ENCODE measurements around the gene AKAP8L. TPM values are rescaled to one million over a fixed set of nuclear protein-coding genes. Genes with fewer than 3 reads are reported as not detected.

Gene AKAP8L
- total and polyA plus RNA-seq, 5 donors: 64.4 to 106 (median 85.2) TPM

DNA sequence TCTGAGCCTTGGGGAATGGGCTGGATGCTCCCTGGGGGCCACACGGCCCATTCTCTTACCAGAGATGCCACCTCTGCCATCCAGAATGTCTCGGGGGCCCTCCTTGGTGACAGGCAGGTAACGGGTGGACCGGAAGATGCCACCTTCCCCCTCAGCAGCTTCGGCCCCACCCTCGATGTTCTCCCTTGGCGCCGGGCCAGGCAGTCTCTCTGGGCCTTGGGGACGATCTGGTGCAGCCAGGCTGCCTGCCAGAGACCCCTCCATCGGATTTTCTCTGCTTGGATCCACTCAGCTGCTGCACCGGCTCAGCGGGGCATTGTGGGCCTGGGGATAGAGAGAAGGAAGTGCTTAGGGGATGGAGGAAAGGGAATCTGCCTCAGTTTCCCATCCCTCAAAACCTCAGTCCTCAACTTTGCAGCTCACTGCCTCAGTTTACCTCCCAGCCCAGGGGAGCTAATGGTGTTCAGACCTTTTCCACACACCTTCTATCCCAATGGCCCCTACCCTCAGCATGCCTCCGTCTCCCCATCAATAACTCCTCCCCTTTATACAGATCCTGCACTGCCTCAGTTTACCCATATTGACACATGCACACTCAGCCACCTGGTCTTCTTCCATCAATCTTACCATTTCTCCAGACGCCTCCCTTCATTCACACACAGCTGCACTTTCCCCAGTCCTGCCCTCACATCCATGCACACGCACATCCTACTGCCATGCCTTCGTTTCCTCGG is 29.4 kb upstream of the AKAP8L start:
- Histone ChIP-seq H3K4me1 (ENCODE audit: control insufficient read depth, insufficient read depth, low read length) (peaks cover 11% of the 10 kb centered on the region), H3K27me3 (ENCODE audit: control insufficient read depth, insufficient read depth) (no peaks in the 10 kb centered on the region), H3K9me3 (ENCODE audit: control insufficient read depth, low read length) (no peaks in the 10 kb centered on the region), H3K4me3 (ENCODE audit: low read length) (no peak overlapping the region), H3K27ac (ENCODE audit: low read length) (no peak overlapping the region)
- no peak for ATAC-seq
- 55% methylated on average over 17 of the region's 17 CpGs for WGBS
- intact Hi-C loops (cut with DNase I): no loop called here
- peak in 2 of 3 donors; percentile 70 to 71 for DNase-seq

DNA sequence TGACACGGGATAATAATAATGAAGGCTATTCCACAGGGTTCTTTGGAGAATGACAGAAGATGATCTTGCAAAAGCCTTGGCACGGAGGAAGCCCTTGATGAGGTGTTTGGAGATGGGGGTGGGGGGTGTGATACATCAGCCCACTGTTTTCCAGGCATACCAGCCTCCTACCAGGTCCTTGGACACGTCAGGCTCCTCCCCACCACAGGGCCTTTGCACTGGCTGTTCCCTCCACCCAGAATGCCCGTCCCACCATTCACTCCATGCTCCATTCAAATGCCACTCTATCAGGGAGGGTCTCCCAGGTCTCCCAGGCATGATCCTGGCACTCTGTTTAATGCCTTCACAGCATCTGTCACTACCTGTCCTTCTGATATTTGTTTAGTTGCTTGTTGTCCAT is 28.3 kb upstream of the AKAP8L start:
- no peak overlapping the region for H3K27ac ChIP-seq (ENCODE audit: low read length)

DNA sequence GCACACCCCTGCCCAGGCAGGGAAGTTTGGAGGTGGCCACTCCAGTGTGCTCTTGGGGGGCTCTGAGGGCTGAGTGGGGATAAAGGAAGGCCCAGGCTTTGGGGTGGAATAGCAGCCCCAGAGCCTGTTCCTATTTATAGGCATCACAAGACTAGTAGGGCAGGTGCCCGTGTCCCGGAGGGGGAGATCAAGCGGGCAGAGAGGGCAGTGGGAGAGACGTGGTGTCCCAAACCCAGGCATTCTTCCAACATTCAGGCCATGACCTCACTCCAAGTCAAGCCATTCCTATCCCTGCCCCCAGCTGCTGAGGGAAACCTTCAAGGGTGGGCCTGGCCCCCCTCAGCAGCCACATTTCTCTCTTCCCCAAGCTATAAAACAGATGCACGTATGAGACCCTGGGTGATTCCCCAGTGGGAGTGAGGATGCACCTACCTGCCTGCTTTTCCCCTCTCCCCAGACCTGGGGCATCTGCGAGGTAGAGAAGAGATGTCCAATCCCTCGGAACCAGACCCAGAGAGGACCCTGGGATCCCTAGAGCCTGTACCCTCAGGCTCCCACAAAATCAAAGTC is 27.1 kb upstream of the AKAP8L start:
- Histone ChIP-seq H3K27me3 (ENCODE audit: control insufficient read depth, insufficient read depth) (no peaks in the 10 kb centered on the region), H3K4me1 (ENCODE audit: control insufficient read depth, insufficient read depth, low read length) (peaks cover 11% of the 10 kb centered on the region), H3K4me3 (ENCODE audit: low read length) (no peak overlapping the region), H3K27ac (ENCODE audit: low read length) (peak overlapping the region; percentile 86), H3K9me3 (ENCODE audit: control insufficient read depth, low read length) (no peaks in the 10 kb centered on the region)
- intact Hi-C loops (cut with DNase I): no loop called here
- peak; percentile 40 to 57 for ATAC-seq
- 55% methylated on average over 7 of the region's 7 CpGs for WGBS
- peak in 1 of 3 donors; percentile 77 for DNase-seq

More for the DNA sequence above, 28.3 kb upstream of the AKAP8L start:
- no peaks in the 10 kb centered on the region for H3K9me3 ChIP-seq (ENCODE audit: control insufficient read depth, low read length)
- no peak overlapping the region for H3K4me3 ChIP-seq (ENCODE audit: low read length)
- intact Hi-C loops (cut with DNase I): no loop called here
- 79% methylated on average over 4 of the region's 4 CpGs for WGBS
- DNase-seq (no peak), ATAC-seq (no peak)
- no peaks in the 10 kb centered on the region for H3K27me3 ChIP-seq (ENCODE audit: control insufficient read depth, insufficient read depth)
- H3K4me1 ChIP-seq (ENCODE audit: control insufficient read depth, insufficient read depth, low read length): peaks cover 11% of the 10 kb centered on the region

DNA sequence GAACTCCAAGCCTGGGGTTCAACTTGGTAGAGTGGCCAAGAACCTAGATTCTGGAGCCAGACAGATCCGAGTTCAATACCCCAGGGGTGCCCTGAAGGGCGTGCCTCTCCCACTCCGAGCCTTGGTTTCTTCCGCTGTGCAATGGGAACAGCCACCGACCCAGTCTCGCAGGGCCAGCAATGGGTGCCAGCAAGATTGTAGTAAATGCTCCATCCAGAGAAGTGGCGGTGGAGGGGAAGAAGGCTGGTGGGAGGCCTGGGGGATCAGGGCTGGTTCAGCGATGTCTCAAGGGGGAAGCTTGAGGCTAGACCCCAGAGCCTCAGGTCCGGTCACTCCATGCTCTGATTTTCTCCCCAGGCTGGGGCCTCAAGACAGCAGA is 26.4 kb upstream of the AKAP8L start:
- peak overlapping the region; percentile 86 for H3K27ac ChIP-seq (ENCODE audit: low read length)
- H3K27me3 ChIP-seq (ENCODE audit: control insufficient read depth, insufficient read depth): no peaks in the 10 kb centered on the region
- H3K9me3 ChIP-seq (ENCODE audit: control insufficient read depth, low read length): no peaks in the 10 kb centered on the region
- ATAC-seq (no peak), DNase-seq (no peak)
- intact Hi-C loops (cut with DNase I): no loop called here
- WGBS: 89% methylated on average over 9 of the region's 9 CpGs
- peaks cover 11% of the 10 kb centered on the region for H3K4me1 ChIP-seq (ENCODE audit: control insufficient read depth, insufficient read depth, low read length)
- no peak overlapping the region for H3K4me3 ChIP-seq (ENCODE audit: low read length)

DNA sequence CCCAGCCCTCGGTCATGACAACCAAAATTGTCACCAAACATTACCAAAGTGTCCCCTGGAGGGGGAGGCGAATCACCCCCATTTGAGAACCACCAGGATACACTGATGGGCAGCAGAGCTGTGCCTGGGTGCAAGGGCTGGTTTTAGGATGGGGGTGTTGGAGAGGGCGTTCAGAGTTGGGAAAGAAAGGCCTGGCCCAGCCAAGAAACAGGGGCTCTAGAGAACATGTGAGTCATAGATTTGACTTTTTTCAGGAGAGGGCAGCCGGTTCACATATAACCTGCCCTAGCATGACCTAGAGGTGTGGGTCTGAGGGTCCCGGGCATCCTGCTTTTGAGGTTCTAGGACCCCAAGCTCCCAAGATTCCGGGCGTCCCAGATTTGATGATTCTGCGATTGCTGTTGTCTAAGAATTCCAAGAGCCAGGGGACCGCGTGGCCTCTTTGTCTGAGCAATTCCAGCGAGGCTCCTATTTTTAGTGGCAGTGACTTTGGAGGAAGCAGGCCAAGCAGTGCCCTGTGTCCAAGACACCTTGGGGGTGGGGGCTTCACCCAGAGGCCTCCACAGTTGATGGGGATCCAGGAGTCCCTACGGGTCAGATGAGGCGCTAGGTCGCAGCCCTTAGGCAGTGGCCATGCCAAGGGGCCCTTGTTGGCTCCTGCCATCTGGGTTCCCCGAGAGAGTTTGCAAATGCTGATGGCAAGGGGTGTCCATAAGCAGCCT is 25.9 kb upstream of the AKAP8L start:
- no peaks in the 10 kb centered on the region for H3K27me3 ChIP-seq (ENCODE audit: control insufficient read depth, insufficient read depth)
- peaks cover 11% of the 10 kb centered on the region for H3K4me1 ChIP-seq (ENCODE audit: control insufficient read depth, insufficient read depth, low read length)
- DNase-seq (peak in 1 of 3 donors; percentile 55), ATAC-seq (peak in 1 of 2 donors; percentile 14)
- H3K27ac ChIP-seq (ENCODE audit: low read length): peak overlapping the region; percentile 86
- no peaks in the 10 kb centered on the region for H3K9me3 ChIP-seq (ENCODE audit: control insufficient read depth, low read length)
- WGBS: 74% methylated on average over 15 of the region's 15 CpGs
- intact Hi-C loops (cut with DNase I): no loop called here
- no peak overlapping the region for H3K4me3 ChIP-seq (ENCODE audit: low read length)

DNA sequence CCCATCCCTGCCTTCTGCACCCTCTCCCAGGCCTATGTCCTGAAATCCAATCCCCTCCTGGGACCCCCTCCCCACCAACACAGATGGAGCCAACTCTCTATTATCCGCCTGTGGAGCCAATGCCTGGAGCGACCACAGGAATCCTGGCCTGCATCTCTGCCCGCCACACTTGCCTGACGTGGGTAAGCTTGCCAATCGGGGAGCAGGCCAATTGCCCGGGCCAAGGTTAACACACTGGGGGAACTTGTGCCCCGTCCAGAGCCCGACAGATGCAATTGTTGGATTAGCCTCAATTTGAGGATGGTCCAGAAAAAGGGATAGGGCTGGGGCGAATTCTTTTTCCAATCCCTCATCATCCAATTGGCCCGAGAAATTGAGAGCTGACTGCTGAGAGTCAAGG is 25.1 kb upstream of the AKAP8L start:
- ATAC-seq (peak in 1 of 2 donors; percentile 45), DNase-seq (peak in 2 of 3 donors; percentile 83 to 85)
- Histone ChIP-seq H3K9me3 (ENCODE audit: control insufficient read depth, low read length) (no peaks in the 10 kb centered on the region), H3K27me3 (ENCODE audit: control insufficient read depth, insufficient read depth) (no peaks in the 10 kb centered on the region), H3K27ac (ENCODE audit: low read length) (peak overlapping the region; percentile 86), H3K4me1 (ENCODE audit: control insufficient read depth, insufficient read depth, low read length) (peaks cover 11% of the 10 kb centered on the region), H3K4me3 (ENCODE audit: low read length) (no peak overlapping the region)
- intact Hi-C loops (cut with DNase I): no loop called here
- WGBS: 53% methylated on average over 10 of the region's 10 CpGs

DNA sequence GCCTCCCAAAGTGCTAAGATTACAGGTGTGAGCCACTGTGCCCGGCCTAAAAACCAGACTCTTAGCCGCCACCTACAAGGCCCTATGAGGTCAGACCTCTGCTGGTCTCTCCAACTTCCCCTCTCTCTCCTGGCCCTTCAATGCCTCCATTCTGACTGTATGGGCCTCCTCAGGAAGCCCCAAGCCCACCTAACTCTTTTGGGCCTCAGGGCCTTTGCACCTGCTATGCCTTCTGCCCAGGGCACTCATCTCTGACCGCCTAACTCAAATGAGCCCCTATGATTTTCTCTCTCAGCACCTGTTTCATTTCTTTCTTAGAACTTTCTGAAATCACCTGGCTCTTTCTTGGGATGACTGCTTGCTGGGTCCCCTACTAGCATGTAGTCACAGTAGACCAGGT is 24.5 kb upstream of the AKAP8L start:
- DNase-seq (no peak), ATAC-seq (no peak)
- intact Hi-C loops (cut with DNase I): no loop called here
- H3K27ac ChIP-seq (ENCODE audit: low read length): peak overlapping the region; percentile 12
- no peaks in the 10 kb centered on the region for H3K27me3 ChIP-seq (ENCODE audit: control insufficient read depth, insufficient read depth)
- H3K4me3 ChIP-seq (ENCODE audit: low read length): no peak overlapping the region
- peaks cover 11% of the 10 kb centered on the region for H3K4me1 ChIP-seq (ENCODE audit: control insufficient read depth, insufficient read depth, low read length)
- WGBS: over 99% methylated on average over 3 of the region's 3 CpGs
- H3K9me3 ChIP-seq (ENCODE audit: control insufficient read depth, low read length): no peaks in the 10 kb centered on the region

DNA sequence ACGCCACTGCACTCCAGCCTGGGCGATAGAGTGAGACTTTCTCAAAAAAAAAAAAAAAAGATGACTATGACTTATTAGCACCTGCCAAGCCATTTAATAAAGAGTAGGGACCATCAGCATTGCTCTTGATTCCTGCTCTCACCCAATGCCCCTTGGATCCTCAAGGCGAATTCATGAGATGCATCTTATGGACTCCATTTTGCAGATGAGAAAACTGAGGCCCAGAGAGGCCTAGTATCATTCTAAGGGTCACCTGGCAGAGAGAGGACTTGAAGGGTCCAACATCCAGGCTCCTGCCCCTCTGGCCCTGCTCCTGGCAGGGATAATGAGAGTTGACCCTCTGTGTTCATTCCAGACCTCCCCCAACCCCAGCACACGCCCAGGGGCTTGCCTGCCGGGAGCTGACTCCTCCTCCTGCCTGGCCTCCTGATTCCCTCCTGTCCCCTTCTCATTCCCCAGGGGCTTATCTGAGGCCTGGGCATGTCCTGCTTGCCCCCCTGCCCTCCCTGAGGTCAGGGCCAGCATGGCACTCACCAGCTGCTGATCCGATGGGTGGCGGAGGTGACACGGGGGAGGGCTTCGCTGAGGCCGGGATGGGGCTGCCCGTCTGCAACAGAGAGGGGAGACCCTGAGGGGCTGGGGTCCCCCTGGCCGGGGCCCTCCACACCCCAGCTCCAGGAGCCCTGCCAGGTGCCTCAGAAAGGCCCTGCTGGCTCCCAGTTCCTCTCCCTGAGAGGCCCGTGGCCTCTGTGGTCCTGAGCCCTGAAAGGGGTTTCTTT is 23.5 kb upstream of the AKAP8L start:
- DNase-seq (peak in 1 of 3 donors; percentile 18), ATAC-seq (no peak)
- no peak overlapping the region for H3K4me3 ChIP-seq (ENCODE audit: low read length)
- no peaks in the 10 kb centered on the region for H3K9me3 ChIP-seq (ENCODE audit: control insufficient read depth, low read length)
- H3K27ac ChIP-seq (ENCODE audit: low read length): no peak overlapping the region
- peaks cover 11% of the 10 kb centered on the region for H3K4me1 ChIP-seq (ENCODE audit: control insufficient read depth, insufficient read depth, low read length)
- intact Hi-C loops (cut with DNase I): no loop called here
- H3K27me3 ChIP-seq (ENCODE audit: control insufficient read depth, insufficient read depth): no peaks in the 10 kb centered on the region
- WGBS: 82% methylated on average over 13 of the region's 13 CpGs

DNA sequence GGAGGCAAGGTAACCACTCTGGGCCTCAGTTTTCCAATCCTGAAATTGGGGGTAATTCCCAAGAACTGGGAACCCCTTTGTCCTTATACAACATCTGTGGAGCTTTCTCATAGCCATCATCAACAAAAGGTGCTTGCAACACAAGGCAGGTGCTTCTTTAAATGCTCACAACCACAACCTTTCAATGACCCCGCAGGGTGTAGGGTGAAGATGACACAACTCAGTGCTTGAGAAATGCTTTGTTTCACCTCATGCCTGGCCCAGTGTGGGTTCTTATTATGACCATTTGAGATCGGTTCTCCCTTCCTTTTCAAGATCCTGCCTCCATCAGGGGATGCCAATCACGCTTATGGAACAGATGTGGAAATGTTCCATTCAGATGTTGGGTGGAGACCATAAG is 22.5 kb upstream of the AKAP8L start:
- DNase-seq (no peak), ATAC-seq (no peak)
- Histone ChIP-seq H3K4me1 (ENCODE audit: control insufficient read depth, insufficient read depth, low read length) (peaks cover 11% of the 10 kb centered on the region), H3K27me3 (ENCODE audit: control insufficient read depth, insufficient read depth) (no peaks in the 10 kb centered on the region), H3K9me3 (ENCODE audit: control insufficient read depth, low read length) (no peaks in the 10 kb centered on the region), H3K27ac (ENCODE audit: low read length) (no peak overlapping the region), H3K4me3 (ENCODE audit: low read length) (no peak overlapping the region)
- 88% methylated on average over 3 of the region's 3 CpGs for WGBS
- intact Hi-C loops (cut with DNase I): no loop called here

DNA sequence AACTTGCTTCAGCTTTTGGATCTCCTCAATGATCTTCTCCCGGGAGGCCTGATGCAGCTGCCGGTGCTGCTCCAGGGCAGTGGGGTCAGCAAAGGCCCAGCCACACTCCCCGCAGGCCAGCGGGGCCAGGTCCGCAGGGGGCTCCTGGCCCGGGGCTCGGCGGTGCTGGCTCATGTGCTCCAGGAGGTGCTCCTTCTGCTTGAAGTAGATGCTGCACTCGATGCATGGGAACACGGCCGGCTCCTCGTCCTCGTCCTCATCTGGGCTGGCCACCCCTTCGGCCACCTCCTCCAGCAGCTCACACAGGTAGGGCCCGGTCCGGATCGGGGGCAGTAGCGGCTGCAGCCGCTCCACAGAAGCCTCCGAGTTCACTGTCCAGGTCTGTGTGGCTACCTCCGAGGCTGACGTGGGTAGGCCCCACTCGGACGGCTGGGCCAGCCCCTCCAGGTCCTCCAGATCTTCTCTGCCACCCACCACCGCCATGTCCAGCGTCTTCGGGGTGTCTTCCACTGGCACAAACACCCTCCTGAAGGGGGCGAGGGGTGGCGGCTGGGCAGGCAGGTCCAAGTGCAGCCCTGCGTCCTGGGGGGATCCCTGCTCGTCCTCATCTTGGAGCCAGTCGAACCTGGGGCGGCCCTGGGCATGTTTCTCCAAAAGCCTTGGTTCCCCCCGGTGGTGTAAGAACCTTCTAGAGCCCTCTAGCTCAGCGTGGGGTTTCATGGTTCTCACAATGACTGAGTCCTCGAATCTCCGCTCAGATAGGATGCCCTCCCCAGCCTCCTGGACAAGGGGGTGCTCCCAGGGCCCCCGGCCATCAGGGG is 21.2 kb upstream of the AKAP8L start:
- WGBS: 91% methylated on average over 38 of the region's 38 CpGs
- H3K4me1 ChIP-seq (ENCODE audit: control insufficient read depth, insufficient read depth, low read length): peaks cover 9% of the 10 kb centered on the region
- no peak overlapping the region for H3K27ac ChIP-seq (ENCODE audit: low read length)
- no peaks in the 10 kb centered on the region for H3K27me3 ChIP-seq (ENCODE audit: control insufficient read depth, insufficient read depth)
- H3K4me3 ChIP-seq (ENCODE audit: low read length): no peak overlapping the region
- DNase-seq (peak in 1 of 3 donors; percentile 52), ATAC-seq (no peak)
- H3K9me3 ChIP-seq (ENCODE audit: control insufficient read depth, low read length): no peaks in the 10 kb centered on the region
- intact Hi-C loops (cut with DNase I): no loop called here

All from right cardiac atrium (tissue), 5 donors.